H1 (cell line): ENCODE results near the gene KIF26B. TPM values are rescaled to one million over a fixed set of nuclear protein-coding genes. Genes with fewer than 3 reads are reported as not detected.

Source experiments
- CTCF ChIA-PET: fragments of 300-600 bp; sonication (Branson Sonifier 250); formaldehyde crosslinking; loops from one replicate; lab custom pipeline; 2021; ENCODE audit not compliant: partially characterized antibody; lab: Charles Lee
- POLR2A ChIA-PET: fragments of 300-600 bp; sonication (Branson Sonifier 250); formaldehyde crosslinking; loops from one replicate; lab custom pipeline; 2021; ENCODE audit warnings: inconsistent platforms; ENCODE audit not compliant: partially characterized antibody; lab: Charles Lee
- DNase-seq, 2 experiments: peaks; one replicate each; pipeline versions ENCODE4 v3.0.0 to v3.0.0-alpha.2; 2010 to 2022; ENCODE audit warnings: low spot score in 2 of 2, low read depth in 1 of 2, mixed read lengths in 1 of 2
- FAIRE-seq: peaks from 2 replicates; lab custom pipeline; 2011; peaks lifted over from hg19 to GRCh38; lab: Jason Lieb, UNC
- H2AFZ ChIP-seq: 2 replicates; pipeline ENCODE4 v1.8.1; 2012; ENCODE audit warnings: low read length, inconsistent platforms
- H2AK5ac ChIP-seq: 2 replicates; pipeline ENCODE4 v1.6.1; 2013; ENCODE audit warnings: low read depth, low read length
- H2BK120ac ChIP-seq: replicated peaks from 2 replicates; pipeline ENCODE3; 2013; ENCODE audit warnings: low read depth, low read length, inconsistent platforms
- H2BK12ac ChIP-seq: 2 replicates; pipeline ENCODE4 v1.6.1; 2013; ENCODE audit warnings: low read depth, low read length
- H2BK15ac ChIP-seq: 2 replicates; pipeline ENCODE4 v1.6.1; 2013; ENCODE audit warnings: low read length
- H2BK20ac ChIP-seq: 2 replicates; pipeline ENCODE4 v1.6.1; 2013; ENCODE audit warnings: low read length
- H2BK5ac ChIP-seq: 2 replicates; pipeline ENCODE4 v1.6.1; 2013; ENCODE audit warnings: low read depth, low read length
- H3K14ac ChIP-seq: 2 replicates; pipeline ENCODE4 v1.6.1; 2013; ENCODE audit warnings: inconsistent platforms; ENCODE audit not compliant: insufficient read length
- H3K18ac ChIP-seq: 2 replicates; pipeline ENCODE4 v1.6.1; 2013; ENCODE audit warnings: low read length; ENCODE audit errors: extremely low read depth
- H3K23ac ChIP-seq: 2 replicates; pipeline ENCODE4 v1.6.1; 2013; ENCODE audit warnings: inconsistent platforms; ENCODE audit not compliant: insufficient read length
- H3K23me2 ChIP-seq: 2 replicates; pipeline ENCODE4 v1.6.1; 2013; ENCODE audit warnings: low read depth, low read length
- H3K27ac ChIP-seq: 2 replicates; pipeline ENCODE4 v1.6.1; 2011; ENCODE audit warnings: low read depth, low read length, inconsistent platforms
- H3K27me3 ChIP-seq, 4 experiments: replicated peaks in 1 of 4; 1 replicate in 1 of 4; 2 replicates in 3 of 4; pipeline versions ENCODE4 v1.6.1 to v1.8.1; 2011 to 2013; ENCODE audit warnings: low read length in 3 of 4, mild to moderate bottlenecking in 3 of 4, inconsistent platforms in 2 of 4, mixed read lengths in 2 of 4, moderate library complexity in 1 of 4; ENCODE audit not compliant: control insufficient read depth in 3 of 4, insufficient read depth in 3 of 4; ENCODE audit errors: extremely low read depth in 1 of 4
- H3K36me3 ChIP-seq, 4 experiments: 2 replicates each; pipeline versions ENCODE4 v1.6.1 to v1.8.1; 2011 to 2013; ENCODE audit warnings: mild to moderate bottlenecking in 4 of 4, low read length in 3 of 4, moderate library complexity in 2 of 4, control low read depth in 1 of 4, inconsistent platforms in 1 of 4; ENCODE audit not compliant: insufficient read depth in 4 of 4, control insufficient read depth in 2 of 4
- H3K4ac ChIP-seq: replicated peaks from 2 replicates; pipeline ENCODE3; 2013; ENCODE audit warnings: low read length, low read depth, mixed read lengths, inconsistent platforms; ENCODE audit not compliant: insufficient read length
- H3K4me1 ChIP-seq, 4 experiments: replicated peaks in 1 of 4; 1 replicate in 1 of 4; 2 replicates in 3 of 4; pipeline versions ENCODE4 v1.6.1 to v1.8.1; 2011 to 2013; ENCODE audit warnings: low read length in 3 of 4, inconsistent platforms in 2 of 4, mixed read lengths in 1 of 4; ENCODE audit not compliant: insufficient read depth in 4 of 4, control insufficient read depth in 3 of 4
- H3K4me2 ChIP-seq, 2 experiments: 2 replicates each; pipeline versions ENCODE4 v1.6.1 to v1.8.1; 2011 to 2013; ENCODE audit warnings: low read depth in 2 of 2, low read length in 2 of 2, control low read depth in 1 of 2, inconsistent platforms in 1 of 2, mild to moderate bottlenecking in 1 of 2; ENCODE audit not compliant: insufficient read depth in 1 of 2
- H3K4me3 ChIP-seq, 4 experiments: fragments of 200-600, 300-600 bp in 1 of 4; sonication (generic), shearing (Covaris generic), sonication (Bioruptor Twin) in 1 of 4; 2 replicates each; pipeline versions ENCODE4 v1.5.1 to v1.8.1; 2011 to 2016; ENCODE audit warnings: low read length in 4 of 4, low read depth in 3 of 4, control low read depth in 2 of 4, inconsistent platforms in 2 of 4, mild to moderate bottlenecking in 2 of 4, mixed read lengths in 1 of 4, moderate library complexity in 1 of 4; ENCODE audit not compliant: insufficient read depth in 2 of 4; ENCODE audit errors: extremely low read depth in 1 of 4
- H3K56ac ChIP-seq: replicated peaks from 2 replicates; pipeline ENCODE3; 2013; ENCODE audit warnings: low read depth, mild to moderate bottlenecking, mixed read lengths, low read length, inconsistent platforms; ENCODE audit not compliant: insufficient read length
- H3K79me1 ChIP-seq: 2 replicates; pipeline ENCODE4 v1.6.1; 2013; ENCODE audit warnings: low read depth, low read length, control low read depth
- H3K79me2 ChIP-seq, 2 experiments: 2 replicates each; pipeline versions ENCODE4 v1.6.1 to v1.8.1; 2012 to 2013; ENCODE audit warnings: low read length in 2 of 2, mild to moderate bottlenecking in 2 of 2, inconsistent platforms in 1 of 2; ENCODE audit not compliant: insufficient read depth in 2 of 2, control insufficient read depth in 1 of 2
- H3K9ac ChIP-seq, 4 experiments: replicated peaks in 1 of 4; 1 replicate in 1 of 4; 2 replicates in 3 of 4; pipeline versions ENCODE4 v1.6.1 to v1.8.1; 2011 to 2013; ENCODE audit warnings: low read depth in 3 of 4, low read length in 3 of 4, control low read depth in 2 of 4, mild to moderate bottlenecking in 2 of 4, moderate library complexity in 2 of 4, inconsistent platforms in 1 of 4; ENCODE audit errors: extremely low read depth in 1 of 4
- H3K9me3 ChIP-seq, 2 experiments: 2 replicates each; pipeline versions ENCODE4 v1.6.1 to v1.8.1; 2012 to 2013; ENCODE audit warnings: mild to moderate bottlenecking in 2 of 2, moderate library complexity in 2 of 2, control low read depth in 1 of 2, inconsistent platforms in 1 of 2, low read depth in 1 of 2, low read length in 1 of 2, mixed read lengths in 1 of 2; ENCODE audit not compliant: insufficient read depth in 2 of 2
- H4K20me1 ChIP-seq, 2 experiments: replicated peaks in 1 of 2; 2 replicates each; pipeline versions ENCODE3 to v1.8.1; 2011 to 2013; ENCODE audit warnings: inconsistent platforms in 2 of 2, low read length in 2 of 2, mild to moderate bottlenecking in 1 of 2; ENCODE audit not compliant: insufficient read depth in 2 of 2, control insufficient read depth in 1 of 2
- H4K5ac ChIP-seq: 2 replicates; pipeline ENCODE4 v1.6.1; 2013; ENCODE audit warnings: low read length, low read depth, mixed read lengths, inconsistent platforms; ENCODE audit not compliant: insufficient read length
- H4K8ac ChIP-seq: 2 replicates; pipeline ENCODE4 v1.8.0; 2013; ENCODE audit warnings: mild to moderate bottlenecking, moderate library complexity, low read length, inconsistent platforms; ENCODE audit not compliant: insufficient read depth; ENCODE audit errors: extremely low read depth
- H4K91ac ChIP-seq: replicated peaks from 2 replicates; pipeline ENCODE3; 2013; ENCODE audit warnings: low read length, mixed read lengths, inconsistent platforms; ENCODE audit not compliant: insufficient read length
- EP300 ChIP-seq, 2 experiments: IDR thresholded peaks; 1 replicate in 1 of 2; 2 replicates in 1 of 2; pipeline ENCODE4 v1.6.1; 2011 to 2012; ENCODE audit warnings: low read depth in 2 of 2, low read length in 2 of 2, mild to moderate bottlenecking in 2 of 2, borderline replicate concordance in 1 of 2, inconsistent platforms in 1 of 2, moderate library complexity in 1 of 2
- GABPA ChIP-seq: IDR thresholded peaks from 2 replicates; pipeline ENCODE4 v1.6.1; 2011; ENCODE audit warnings: mild to moderate bottlenecking, low read length, moderate library complexity, borderline replicate concordance; ENCODE audit not compliant: insufficient read depth
- SIN3A ChIP-seq, 2 experiments: IDR thresholded peaks in 1 of 2; conservative IDR thresholded peaks in 1 of 2; 2 replicates each; pipeline ENCODE4 v1.6.1; 2011 to 2012; ENCODE audit warnings: low read length in 2 of 2, improper control_type of control experiment in 1 of 2, low read depth in 1 of 2, mild to moderate bottlenecking in 1 of 2
- WGBS, 2 experiments: shearing (Covaris generic) in 1 of 2; methylation state at CpG; one replicate each; pipeline versions ENCODE4 v1.1.6 to v1.1.7; 2013 to 2015; ENCODE audit warnings: low lambda C conversion rate in 2 of 2, mixed read lengths in 2 of 2, inconsistent platforms in 1 of 2, low coverage in 1 of 2, missing lambda C conversion rate in 1 of 2; ENCODE audit not compliant: insufficient replicate concordance in 2 of 2, insufficient coverage in 1 of 2, insufficient read length in 1 of 2; ENCODE audit errors: extremely low coverage in 1 of 2, missing lambda C conversion rate in 1 of 2; 5-methylcytosine and 5-hydroxymethylcytosine counted together
- polyA plus RNA-seq, 7 experiments: library from polyadenylated mRNA; depleted of rRNA in 3 of 7; stranded (reverse) in 5 of 7; unstranded in 2 of 7; fragments of >200 nt in 5 of 7; fragments of 200-250 nt in 2 of 7; gene quantifications; 1 replicate in 5 of 7; 2 replicates in 1 of 7; 4 replicates in 1 of 7; pipeline versions ENCODE4 v1.2.1 to v1.2.3, GENCODE V29; 2011 to 2013; ENCODE audit warnings: missing spikeins in 2 of 7, mixed read lengths in 2 of 7
- total RNA-seq: library from RNA; stranded (reverse); fragmentation: NEBNext Ultra II Directional; extraction: Animal tissue kit (Norgen Biotek cat#: 25700); gene quantifications from 2 replicates; pipeline ENCODE4 v1.2.1, GENCODE V29; 2021

KIF26B gene
- total and polyA plus RNA-seq, 2 of the 8 experiments (the other 6 are each of a cell fraction or from before 2014, with no cell fraction given): 0.06 to 0.28 TPM

- Histone ChIP-seq H4K8ac (no peak overlapping the region), H3K4ac (no peak overlapping the region), H2BK20ac (no peak overlapping the region), H2BK15ac (no peak overlapping the region), H3K79me2 (no peaks in the 10 kb centered on the region), H3K23ac (no peak overlapping the region), H3K23me2 (no peaks in the 10 kb centered on the region), H4K91ac (no peak overlapping the region), H3K27ac (no peak overlapping the region), H3K4me3 (no peak overlapping the region), H2BK120ac (no peak overlapping the region), H2BK5ac (no peak overlapping the region), H3K9me3 (no peaks in the 10 kb centered on the region), H3K9ac (no peak overlapping the region), H3K27me3 (no peaks in the 10 kb centered on the region; a peak in 1 of 7 replicates), H3K79me1 (no peaks in the 10 kb centered on the region), H4K5ac (no peak overlapping the region), H3K14ac (no peak overlapping the region), H3K4me1 (no peaks in the 10 kb centered on the region), H3K56ac (no peak overlapping the region), H3K18ac (no peak overlapping the region), H2BK12ac (0 out of 2 replicates have a peak overlapping the region, but pooled peaks have one; percentile 50), H2AK5ac (no peak overlapping the region), H2AFZ (no peak overlapping the region), H3K4me2 (no peak overlapping the region), H3K36me3 (no peaks in the 10 kb centered on the region), H4K20me1 (no peaks in the 10 kb centered on the region)
- ChIA-PET POLR2A (no interaction called here), CTCF (interaction anchor here (1.0 kb wide), 1 partner anchor 13 kb away, joined by 4 read pairs; no protein-coding TSS in a partner anchor)
- DNase-seq (no peak), FAIRE-seq (no peak)
- 61% methylated on average over 4 of the region's 4 CpGs; no CpG with 5 or more reads in 1 of the 2 experiments for WGBS, 2 experiments
- no peak for TF ChIP-seq SIN3A (conservative IDR thresholded peaks at IDR 0.05 in 1 of 2, IDR thresholded peaks at IDR 0.05 in 1 of 2; ENCODE audit: low read depth in 1 of 2, low read length in 2 of 2)
- no peak for TF ChIP-seq EP300 (IDR thresholded peaks at IDR 0.05; ENCODE audit: borderline replicate concordance in 1 of 2, low read depth in 2 of 2, low read length in 2 of 2)
- no peak for TF ChIP-seq GABPA
Measured at GRCh38 chr1:245291351-245291750, 136.6 kb downstream of the KIF26B start.
